HG02870 (cell line): Measurements from ENCODE around the gene ZDHHC23.

Experiments used
- ATAC-seq: cut with Tn5 transposase; IDR thresholded peaks from one replicate; pipeline ENCODE4 v1.9.1; 2021; ENCODE audit warnings: mild to moderate bottlenecking, moderate library complexity; ENCODE audit not compliant: unreplicated experiment

The ZDHHC23 gene, protein sequence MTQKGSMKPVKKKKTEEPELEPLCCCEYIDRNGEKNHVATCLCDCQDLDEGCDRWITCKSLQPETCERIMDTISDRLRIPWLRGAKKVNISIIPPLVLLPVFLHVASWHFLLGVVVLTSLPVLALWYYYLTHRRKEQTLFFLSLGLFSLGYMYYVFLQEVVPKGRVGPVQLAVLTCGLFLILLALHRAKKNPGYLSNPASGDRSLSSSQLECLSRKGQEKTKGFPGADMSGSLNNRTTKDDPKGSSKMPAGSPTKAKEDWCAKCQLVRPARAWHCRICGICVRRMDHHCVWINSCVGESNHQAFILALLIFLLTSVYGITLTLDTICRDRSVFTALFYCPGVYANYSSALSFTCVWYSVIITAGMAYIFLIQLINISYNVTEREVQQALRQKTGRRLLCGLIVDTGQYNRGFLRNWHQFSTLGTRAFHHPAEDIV

DNA sequence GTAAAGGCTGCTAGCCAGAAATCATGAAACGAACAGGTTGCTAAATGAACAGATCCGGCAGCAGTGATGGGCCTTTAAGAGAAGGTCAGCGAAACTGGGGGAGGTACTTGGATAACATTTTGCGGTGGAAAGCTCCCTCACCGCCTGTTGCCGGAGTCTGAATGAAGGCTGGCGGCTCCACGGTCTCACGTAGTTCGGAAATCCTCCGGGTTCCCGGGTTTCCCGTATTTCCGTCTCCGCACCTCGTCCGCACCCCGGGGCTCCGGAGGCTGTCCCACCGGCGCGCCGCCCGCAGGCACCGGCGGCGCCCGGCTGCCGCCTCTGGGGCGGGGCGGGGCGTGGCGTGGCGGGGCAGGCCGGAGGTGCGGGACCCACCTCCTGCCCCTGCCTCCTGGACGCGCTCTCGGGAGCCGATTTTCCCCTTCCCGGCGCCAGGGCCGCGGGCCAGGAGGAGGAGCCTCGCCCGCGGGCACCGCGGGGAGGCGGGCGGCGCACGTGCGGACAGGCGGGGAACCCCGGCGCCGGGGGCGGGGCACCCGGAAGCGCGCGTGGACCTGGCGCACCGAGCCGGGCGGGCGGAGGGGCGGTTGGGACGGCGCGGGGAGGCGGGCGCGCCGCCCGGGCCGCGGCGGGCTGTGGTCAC lies at the start of gene ZDHHC23:
Gene ZDHHC23, plus strand, starts transcription at position 642 of the 643 bp plus-strand sequence. CDS start 790 bp downstream, outside the sequence.
- peak; percentile 72 for ATAC-seq

DNA sequence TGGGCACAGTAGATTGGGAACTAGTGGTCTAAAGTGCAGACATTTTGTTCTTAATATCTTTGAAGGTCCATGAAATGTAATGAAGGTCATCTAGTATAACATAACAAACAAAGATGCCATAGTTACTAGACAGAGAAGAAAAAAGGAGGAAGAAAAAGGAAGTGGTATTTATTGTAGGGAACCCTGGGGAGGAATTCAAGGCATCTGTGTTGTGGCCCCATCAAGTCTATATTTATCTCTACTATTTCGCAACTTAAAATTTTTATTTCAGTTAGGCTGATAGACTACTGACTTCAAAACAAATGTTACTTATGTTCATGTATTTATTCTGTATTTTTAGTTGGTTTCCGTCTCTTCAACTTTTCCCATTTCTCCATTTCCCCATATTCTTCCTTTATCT lies 48.9 kb upstream of the ZDHHC23 start:
- ATAC-seq: no peak

DNA sequence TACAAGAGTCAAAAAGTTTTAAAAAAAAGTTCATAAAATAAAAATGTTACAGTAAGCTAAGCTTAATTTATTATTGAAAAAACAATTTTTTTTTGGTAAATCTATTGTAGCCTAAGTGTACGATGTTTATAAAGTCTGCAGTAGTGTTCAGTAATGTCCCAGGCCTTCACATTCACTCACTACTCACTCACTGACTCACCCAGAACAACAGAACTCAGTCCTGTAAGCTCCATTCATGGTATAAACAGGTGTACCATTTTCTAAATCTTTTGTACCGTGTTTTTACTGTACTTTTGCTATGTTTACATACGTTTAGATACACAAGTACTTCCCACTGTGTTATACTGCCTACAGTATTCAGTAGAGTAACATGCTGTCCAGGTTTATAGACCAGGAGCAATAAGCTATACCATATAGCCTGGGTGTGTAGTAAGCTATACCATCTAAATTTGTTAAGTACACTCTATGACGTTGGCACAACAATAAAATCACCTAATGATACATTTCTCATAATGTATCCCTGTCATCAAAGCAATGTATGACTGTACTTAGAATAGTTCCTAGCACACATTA lies 41.2 kb upstream of the ZDHHC23 start:
- no peak for ATAC-seq

DNA sequence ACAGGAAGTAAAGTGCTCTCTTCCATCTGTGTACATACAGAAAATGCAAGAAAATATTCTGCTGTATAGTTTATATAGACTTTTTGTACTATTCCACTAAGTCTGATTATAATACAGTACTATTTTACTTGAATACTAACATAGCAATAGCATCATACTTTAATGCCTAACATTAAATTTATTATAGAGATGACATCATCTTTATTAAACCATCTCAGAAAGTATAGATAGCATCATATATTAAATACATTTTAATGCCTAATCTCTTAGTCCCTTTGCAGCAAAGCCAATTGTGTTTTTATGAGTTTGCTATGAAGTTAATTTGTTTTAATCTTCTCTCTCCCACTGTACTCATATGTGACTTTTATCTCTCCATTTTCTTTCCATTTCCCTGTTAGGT lies 39.7 kb upstream of the ZDHHC23 start:
- ATAC-seq: no peak

DNA sequence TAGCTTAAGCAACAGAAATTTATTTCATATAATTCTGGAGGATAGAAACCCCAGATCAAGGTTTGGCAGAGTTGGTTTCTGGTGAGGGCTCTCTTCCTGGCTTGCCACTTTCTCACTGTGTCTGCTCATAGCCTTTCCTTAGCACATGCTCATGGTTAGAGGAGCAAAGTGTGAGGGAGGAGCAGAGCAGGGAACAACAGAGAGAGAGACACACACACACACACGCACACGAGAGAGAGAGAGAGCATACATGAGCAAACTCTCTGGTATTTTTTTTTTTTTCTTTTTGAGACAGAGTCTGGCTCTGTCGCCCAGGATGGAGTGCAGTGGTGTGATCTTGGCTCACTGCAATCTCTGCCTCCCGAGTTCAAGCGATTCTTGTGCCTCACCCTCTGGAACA lies 36.8 kb upstream of the ZDHHC23 start:
- ATAC-seq: no peak

DNA sequence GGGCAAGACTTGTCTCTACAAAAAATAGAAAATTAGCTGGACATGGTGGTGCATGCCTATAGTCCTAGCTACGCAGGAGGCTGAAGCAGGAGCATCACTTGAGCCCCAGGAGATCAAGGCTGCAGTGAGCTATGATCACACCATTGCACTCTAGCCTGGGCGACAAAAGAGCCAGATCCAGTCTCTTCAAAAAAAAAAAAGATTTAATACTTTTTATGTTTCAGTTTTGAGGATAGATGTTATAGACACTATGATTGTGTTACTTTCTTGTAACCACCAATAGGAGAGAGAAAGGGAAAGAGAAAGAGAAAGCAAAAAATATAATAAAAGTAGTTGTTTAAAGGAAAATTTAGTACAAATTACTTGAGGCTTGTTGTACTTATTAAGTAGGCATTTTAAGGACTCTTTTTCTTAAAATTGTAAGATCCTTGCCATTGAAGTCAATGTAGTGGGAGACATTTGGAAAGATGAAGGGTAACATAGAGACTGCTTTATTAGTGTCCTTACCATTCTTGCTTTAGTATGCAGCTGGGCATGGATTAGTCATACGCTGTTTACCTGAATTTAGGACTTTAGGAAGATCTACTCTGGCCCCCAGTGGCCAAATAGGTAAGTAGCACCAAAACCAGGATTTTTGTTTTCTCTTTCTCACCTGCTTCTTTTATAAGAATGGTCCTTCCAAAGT lies 35.1 kb upstream of the ZDHHC23 start:
- peak; percentile 98 for ATAC-seq

DNA sequence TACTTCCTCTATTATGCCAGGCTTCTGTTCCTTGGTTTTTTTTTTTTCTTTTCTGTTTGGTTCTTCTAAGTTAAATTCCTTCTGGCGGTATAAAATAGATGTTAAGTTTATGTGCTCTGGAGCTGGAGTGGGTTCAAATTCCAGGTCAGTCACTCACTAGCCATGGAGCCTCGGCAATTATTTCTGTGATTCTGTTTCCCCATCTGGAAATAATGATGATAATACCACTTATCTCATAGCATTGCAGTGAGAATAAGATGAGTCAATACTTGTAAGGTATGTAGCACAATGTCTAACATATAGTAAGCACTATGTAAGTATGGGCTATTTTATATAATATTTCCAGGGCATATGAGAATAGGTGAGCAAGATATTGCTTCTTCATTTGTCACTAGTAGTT lies 33.2 kb upstream of the ZDHHC23 start:
- no peak for ATAC-seq

DNA sequence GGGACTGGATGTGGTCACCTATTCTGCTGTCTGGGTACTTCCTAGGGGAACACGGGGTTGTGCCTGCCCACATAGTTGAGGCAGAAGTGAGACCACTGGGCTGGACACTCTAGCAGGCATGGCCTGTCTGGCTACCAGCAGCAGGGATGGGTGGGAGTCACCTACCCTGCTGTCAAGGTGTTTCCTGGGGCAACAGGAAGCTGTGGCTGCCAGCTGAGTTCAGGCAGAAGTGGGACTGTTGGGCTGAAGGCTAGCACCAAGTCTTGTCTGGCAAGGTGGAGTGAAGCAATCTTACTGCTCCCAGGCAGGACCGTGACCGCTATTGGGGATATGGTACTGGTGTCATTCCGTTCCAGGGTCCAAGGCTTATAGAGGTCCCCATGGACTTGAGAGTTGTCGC lies 20.3 kb upstream of the ZDHHC23 start:
- no peak for ATAC-seq

DNA sequence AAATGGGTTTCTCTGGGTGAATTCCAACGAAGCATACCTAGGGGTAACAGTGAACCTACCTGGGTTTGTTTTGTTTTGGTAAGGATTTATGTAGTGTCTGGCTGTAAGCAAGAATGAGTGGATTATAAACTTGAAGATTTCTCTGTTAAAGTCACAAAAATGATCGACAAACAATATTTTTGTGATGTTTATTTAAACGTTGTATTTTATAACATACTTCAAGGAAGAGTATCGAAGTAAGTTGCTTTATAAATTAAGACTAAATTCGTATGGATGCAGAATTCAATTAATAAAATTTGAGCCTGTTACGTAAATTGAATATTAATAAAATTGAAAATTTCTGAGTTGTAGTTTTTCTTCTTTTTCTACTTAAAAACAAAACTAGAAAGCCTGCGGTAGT lies 982 bp upstream of the ZDHHC23 start:
- no peak for ATAC-seq

DNA sequence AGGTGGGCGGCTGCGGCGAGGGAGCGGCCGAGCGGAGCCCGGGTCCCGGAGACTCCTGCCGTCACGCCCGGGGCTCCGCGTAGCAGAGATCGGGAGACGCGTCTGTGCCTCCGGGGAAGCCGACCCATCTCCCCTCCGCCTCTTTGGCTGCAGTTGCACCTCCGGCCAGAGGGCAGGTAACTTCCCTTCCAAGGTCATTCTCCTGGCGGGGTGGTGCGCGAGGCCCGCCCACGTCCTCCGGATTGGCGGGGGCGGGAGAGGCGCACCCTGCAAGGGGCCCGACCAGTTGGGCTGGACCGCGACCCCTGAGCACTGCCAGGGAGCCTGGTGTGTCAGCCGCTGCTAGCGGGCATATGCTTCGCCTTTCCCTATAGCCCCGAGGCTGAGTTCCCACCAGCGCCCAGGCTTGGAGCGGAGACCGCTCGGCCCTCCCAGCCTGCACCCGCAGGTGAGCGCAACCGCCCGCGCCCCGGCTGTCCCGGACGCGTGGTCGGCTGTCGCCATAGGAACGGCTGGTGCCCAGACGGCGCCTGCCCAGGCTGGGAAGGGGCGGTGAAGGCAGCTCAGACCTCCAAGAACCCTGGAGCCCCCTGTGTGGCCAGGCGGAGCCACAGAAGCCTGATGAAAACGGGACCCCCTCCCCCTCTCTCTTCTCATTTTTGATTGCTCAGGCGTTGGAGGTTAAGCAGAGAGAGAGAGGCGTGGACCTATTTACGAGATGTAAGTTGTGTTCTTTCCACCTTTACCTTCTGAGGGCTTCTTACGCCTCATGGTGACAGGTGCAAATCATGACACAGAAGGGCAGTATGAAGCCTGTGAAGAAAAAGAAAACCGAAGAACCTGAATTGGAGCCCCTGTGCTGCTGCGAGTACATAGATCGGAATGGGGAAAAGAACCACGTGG lies 453 bp downstream of the ZDHHC23 start:
- ATAC-seq: peak; percentile 36

DNA sequence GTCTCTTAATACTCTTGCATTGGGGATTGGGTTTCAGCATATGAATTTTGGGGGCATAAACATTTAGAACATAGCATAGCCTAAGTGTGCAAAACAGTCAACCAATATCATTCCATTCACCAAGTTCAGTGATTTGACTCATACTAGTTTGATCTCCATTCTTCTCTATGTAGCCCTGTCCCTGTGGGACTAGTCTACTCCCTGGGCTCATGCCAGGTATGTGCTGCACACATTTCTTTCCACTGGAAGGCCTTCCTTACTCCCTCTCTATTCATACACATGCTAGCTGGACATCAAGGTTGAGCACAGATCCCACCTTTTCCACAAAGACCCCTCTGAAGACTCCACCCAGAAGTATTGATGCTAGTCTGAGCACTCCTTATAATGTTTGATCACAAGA lies 5.1 kb downstream of the ZDHHC23 start:
- ATAC-seq: no peak

DNA sequence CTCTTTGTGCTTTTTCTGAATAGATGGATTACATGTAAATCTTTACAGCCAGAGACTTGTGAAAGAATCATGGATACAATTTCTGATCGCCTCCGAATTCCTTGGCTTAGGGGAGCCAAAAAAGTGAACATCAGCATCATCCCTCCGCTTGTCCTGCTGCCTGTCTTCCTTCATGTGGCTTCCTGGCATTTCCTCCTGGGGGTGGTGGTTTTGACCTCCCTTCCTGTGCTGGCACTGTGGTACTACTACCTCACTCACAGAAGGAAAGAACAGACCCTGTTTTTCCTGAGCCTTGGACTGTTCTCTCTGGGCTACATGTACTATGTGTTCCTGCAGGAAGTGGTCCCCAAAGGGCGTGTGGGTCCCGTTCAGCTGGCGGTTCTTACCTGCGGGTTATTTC lies 5.9 kb downstream of the ZDHHC23 start:
- no peak for ATAC-seq

DNA sequence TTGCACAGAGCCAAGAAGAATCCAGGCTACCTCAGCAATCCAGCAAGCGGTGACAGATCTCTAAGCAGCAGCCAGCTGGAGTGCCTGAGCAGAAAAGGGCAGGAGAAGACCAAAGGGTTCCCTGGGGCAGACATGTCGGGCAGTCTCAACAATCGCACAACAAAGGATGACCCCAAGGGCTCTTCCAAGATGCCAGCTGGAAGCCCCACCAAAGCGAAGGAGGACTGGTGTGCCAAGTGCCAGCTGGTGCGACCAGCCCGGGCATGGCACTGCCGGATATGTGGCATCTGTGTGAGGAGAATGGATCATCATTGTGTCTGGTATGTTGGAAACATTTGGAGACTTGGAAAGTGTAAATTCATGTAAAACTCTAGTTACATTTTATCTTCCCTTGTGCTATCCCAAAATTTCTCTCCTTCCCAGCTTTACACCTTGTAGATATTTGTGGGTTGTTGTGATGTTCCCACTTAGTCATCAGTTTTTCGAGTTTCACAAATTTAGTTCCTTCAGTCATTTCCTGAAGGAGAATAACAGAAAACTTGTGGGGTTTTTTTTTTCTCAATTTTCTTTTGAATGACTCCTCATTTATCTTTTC lies 6.4 kb downstream of the ZDHHC23 start:
- no peak for ATAC-seq

DNA sequence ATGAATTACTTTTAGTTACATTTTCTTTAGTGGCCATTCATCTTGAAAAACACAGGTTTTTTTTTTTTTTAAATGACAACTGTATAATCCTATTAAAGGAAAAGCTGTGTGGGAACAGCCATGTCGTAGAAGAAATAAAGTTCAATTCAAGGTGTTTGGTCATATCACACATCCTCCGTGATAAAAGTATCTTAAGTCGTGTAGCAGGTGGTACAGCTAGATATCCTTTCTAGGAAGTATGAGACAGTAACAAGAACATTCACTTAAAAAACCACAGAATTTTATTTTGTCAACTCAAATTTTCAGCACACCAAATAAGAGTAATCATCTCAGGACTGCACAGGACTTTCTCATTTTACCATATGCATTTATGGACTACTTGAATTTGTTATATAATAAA lies 16.1 kb downstream of the ZDHHC23 start:
- no peak for ATAC-seq

DNA sequence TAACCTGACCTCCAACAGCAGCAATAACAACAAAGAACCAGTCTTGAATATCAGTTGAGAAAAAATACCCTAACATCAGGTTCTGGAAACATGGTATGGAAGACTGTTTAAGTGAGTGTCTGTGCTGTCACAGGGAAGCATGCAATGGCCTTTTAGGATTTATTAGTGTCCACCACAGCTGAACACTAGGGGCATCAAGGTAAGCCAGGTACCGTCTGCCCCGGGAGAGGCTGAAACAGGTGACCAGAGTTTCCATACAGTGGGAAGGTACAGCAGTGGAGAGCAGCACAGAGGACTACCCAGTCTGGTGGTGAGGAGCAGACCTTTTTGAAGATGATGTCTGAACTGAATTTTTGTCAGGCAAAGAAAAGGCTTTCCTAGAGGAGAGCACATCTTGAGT lies 18.4 kb downstream of the ZDHHC23 start:
- no peak for ATAC-seq

DNA sequence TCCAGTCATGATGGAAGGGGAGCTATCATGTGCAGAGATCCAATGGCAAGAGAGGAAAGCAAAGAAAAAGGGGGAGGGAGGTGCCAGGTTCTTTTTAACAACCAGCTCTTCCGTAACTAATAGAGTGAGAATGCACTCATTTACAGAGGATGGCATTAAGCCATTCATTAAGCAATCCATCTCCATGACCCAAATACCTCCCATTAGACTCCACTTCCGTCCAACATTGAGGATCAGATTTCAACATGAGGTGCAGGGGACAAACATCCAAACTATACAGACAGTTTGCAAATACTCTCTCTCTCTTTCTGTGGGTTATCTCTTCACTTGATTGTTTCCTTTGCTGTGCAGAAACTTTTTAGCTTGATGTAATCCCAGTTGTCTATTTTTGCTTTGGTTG lies 21.2 kb downstream of the ZDHHC23 start:
- ATAC-seq: no peak

DNA sequence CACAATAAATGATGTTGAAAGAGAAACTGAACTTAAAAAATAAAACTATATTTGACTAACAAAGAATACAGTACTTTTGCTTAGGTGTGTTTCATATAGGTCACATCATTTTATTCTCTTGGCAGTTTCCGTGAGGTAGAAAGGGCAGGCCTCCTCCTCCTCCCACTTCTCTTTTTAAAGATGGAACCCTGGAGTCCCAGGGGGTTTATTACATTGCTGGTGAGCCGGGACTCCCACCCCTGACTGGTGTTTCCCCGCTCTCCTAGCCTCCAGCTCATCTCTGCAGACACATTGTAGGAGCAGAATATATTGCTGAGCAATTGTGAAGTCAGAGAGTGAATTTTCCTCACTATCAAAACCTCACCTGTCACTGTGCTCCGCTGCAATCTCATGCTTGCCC lies 30.0 kb downstream of the ZDHHC23 start:
- no peak for ATAC-seq

DNA sequence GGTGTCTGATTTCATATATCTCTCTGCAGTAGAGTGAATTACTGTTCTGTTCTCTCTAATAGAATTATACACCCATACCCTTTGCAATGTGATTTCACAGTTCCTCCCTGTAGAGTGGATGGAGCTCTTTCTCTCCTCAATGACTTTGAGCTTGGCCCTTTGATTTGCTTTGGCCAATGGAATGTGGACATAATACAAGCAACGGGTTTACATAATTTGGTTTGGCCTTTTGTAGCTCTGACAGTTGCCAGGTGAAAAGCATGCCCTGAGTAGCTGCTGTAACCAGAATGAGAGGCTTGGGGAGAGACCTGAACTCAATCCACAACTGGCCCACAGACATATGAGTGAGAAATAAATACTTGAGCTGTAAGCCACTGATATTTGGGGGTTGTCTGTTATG lies 32.1 kb downstream of the ZDHHC23 start:
- ATAC-seq: no peak

DNA sequence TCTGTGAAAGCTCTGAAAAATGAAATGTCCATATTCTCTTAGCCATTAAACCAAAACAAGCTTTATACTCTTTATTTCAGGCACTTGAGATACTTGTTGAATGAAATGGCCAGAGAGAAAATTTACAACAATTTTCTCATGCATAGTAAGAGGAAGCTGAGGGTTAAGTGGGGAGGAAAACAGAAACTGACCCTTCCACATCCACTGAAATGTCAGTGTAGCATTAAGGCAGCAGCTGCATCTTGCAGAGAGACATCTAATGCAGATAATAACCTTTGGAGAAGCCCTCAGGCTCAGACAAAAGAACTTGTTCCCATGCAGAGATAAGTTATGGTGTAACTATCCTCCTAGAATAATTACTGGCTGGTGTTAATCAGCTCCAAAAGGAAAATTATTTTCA lies 34.0 kb downstream of the ZDHHC23 start:
- no peak for ATAC-seq

DNA sequence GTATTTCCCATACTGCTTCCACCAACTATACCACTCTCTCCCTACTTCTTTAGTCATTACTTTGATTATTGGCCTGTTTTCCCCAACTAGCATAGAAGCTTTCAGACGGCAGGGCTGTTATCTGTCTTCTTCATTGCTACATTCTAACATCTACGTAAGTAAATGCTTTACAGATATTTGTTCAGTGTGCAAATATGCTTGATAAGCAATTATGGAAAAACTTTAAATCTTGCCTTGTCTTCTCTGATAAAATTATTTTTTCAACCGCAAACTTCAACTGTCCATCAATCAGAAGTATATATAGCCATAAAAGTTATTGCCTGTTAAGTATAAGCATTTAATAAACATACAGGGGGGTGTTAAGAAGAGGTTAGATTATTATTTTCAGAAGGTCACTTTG lies 35.7 kb downstream of the ZDHHC23 start:
- no peak for ATAC-seq
